A673 (cell line): ENCODE measurements around the gene MLF2.

Experiments used
- EZH2 ChIP-seq: fragments of 200-600 bp; sonication (generic); IDR thresholded peaks from 2 replicates; pipeline ENCODE4 v1.6.1; 2017; ENCODE audit warnings: borderline replicate concordance, low read depth, mild to moderate bottlenecking, mixed read lengths, antibody characterized with exemption, low read length; ENCODE audit not compliant: poor library complexity, severe bottlenecking
- TF ChIP-seq, protein P1 (sequence below): fragments of 300-800, 200-600 bp; sonication (generic); conservative IDR thresholded peaks from 2 replicates; pipeline ENCODE4 v1.5.1; 2017; ENCODE audit warnings: low read depth, mild to moderate bottlenecking, antibody characterized with exemption, low read length, moderate library complexity, mixed read lengths

- TF ChIP-seq, protein P1, sequence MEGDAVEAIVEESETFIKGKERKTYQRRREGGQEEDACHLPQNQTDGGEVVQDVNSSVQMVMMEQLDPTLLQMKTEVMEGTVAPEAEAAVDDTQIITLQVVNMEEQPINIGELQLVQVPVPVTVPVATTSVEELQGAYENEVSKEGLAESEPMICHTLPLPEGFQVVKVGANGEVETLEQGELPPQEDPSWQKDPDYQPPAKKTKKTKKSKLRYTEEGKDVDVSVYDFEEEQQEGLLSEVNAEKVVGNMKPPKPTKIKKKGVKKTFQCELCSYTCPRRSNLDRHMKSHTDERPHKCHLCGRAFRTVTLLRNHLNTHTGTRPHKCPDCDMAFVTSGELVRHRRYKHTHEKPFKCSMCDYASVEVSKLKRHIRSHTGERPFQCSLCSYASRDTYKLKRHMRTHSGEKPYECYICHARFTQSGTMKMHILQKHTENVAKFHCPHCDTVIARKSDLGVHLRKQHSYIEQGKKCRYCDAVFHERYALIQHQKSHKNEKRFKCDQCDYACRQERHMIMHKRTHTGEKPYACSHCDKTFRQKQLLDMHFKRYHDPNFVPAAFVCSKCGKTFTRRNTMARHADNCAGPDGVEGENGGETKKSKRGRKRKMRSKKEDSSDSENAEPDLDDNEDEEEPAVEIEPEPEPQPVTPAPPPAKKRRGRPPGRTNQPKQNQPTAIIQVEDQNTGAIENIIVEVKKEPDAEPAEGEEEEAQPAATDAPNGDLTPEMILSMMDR: peak; percentile 98
- no peak for TF ChIP-seq EZH2
These were observed at the start of gene MLF2 for GRCh38 chr12:6752921-6753771.
